ENCODE data around the gene MAGI2. TPM values are rescaled to one million over a fixed set of nuclear protein-coding genes. Genes with fewer than 3 reads are reported as not detected.

Gene MAGI2
- total RNA-seq, 2 donors from 2014 or later, result 17.9 to 21.0 TPM

DNA sequence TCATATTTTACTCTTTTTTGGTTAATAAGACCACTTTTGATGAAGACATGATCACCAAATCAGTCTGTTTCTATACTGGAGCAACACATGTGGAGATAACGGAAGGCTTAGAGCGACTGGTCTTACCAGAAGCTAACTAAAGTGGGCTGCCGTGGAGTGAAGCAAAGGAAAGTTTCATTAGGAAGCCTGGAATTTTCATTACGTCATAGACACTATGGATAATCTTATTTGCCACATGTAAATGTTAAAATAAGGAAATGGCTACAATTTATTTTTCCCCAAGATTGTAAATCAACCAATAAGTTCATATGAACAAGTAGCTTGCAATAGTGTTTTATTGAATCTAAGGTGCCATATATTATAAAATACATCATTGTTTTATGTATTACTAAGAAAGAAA lies 1469.5 kb downstream of the MAGI2 start:
- DNase-seq (ENCODE audit: low spot score), result no peak
- intact Hi-C loops (cut with DNase I), result no loop called here

DNA sequence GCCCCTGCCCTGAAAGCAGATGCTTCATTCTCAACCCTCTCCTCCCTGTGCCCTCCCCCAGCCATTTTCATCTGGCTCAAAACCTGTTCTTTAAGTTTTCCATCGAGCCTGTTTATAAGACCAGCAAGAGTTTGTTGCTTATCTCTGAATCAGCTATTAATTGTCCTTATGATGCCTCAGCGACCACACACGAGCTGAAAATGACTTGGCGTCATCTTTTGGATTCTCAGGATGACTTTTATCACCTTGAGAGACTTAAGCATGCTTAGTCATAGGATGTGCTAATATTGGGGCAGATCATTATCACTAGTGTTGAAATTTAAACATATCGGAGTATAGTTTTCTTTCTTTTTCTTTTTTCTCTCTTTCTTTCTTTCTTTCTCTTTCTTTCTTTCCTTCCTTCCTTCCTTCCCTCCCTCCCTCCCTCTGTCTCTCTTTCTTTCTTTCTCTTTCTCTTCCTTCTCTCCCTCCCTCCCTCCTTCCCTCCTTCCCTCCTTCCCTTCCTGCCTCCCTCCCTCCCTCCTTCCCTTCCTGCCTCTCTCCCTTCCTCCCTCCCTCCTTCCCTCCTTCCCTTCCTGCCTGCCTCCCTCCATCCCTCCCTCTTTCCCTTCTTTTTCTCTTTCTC lies 1470.4 kb downstream of the MAGI2 start:
- intact Hi-C loops (cut with DNase I), result no loop called here
- DNase-seq (ENCODE audit: low spot score), result no peak

DNA sequence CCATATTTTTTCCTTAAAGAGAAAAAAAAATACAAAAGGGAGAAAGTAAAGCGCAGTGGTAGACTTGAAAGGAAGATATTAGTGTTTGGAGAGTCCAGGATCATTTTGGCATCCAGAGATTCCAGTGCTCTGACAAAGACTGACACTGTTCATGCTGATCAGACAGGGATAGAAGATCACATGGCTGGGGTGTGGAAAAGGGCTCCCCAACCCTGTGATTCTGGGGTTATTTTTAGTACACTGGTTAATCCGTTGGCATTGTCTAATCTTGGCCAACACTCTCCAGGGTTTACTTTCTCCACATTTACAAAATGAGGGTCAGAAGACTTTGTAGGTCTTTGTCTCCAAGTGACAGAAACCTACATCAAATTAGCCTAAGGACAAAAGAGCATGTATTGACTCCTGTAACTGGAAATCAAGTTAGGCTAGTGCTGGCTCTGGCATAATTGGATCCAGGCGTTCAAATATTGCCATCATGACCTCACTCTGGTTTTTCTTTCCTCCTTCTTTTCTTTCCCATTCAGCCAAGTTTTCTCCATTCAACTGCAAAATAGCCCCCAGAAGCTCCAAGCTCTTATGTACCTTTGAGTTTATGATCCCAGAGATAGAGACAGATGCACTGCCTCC lies 1473.3 kb downstream of the MAGI2 start:
- no peak for DNase-seq (ENCODE audit: low spot score)
- intact Hi-C loops (cut with DNase I), result no loop called here

DNA sequence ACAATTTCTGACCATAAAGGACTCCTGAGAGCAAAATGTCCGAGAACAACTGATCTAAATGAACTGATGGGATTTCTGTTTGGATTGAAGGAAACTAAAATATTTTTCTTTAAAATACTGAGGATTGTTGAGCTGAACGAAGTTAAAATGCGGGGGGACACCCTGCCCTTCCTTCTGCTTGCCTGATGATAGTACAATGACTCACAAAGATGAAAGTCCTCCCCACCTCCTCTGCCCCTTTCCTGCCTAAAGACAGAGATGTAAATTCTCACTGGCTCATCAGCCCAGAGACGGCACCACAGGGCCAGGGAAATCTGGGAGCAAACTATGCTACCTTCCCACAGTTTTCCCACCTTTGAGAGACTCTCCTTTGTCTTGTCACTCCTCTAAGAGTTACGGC lies 1474.2 kb downstream of the MAGI2 start:
- intact Hi-C loops (cut with DNase I), result no loop called here
- DNase-seq (ENCODE audit: low spot score), result no peak

DNA sequence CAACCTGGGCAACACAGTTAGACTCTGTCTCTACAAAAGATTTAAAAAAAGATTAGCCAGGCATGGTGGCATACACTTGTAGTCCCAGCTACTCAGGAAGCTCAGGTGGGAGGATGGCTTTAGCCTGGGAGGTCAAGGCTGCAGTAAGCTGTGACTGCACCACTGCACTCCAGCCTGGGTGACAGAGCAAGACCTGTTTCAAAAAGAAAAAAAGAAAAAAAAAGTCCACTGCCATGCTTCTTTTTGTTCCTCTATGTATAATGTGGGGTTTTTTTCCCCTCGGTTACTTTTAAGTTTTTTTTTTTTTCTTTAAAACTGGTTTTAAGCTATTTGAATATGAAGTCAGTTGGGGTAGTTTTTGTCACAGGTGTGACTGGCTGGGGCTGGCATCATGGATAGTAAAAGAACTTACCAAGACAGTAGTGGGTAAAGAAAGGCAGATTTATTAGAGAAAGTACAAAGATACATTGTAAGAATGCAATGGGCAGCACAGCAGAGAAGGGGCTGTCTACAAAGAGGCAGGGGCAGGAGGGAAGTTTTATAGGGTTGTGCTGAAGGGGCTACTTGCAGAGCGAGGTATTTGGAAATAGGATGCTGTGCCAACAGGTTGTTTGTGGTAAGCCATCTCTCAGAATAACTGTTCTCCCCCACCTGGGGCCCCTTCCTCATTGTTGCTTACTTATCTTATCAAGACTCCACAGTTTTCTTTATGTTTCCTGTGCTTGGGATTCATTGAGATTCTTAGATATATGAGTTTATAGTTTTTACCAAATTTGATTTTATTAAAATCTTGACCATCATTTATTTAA lies 1477.6 kb downstream of the MAGI2 start:
- intact Hi-C loops (cut with DNase I), result no loop called here
- no peak for DNase-seq (ENCODE audit: low spot score)

DNA sequence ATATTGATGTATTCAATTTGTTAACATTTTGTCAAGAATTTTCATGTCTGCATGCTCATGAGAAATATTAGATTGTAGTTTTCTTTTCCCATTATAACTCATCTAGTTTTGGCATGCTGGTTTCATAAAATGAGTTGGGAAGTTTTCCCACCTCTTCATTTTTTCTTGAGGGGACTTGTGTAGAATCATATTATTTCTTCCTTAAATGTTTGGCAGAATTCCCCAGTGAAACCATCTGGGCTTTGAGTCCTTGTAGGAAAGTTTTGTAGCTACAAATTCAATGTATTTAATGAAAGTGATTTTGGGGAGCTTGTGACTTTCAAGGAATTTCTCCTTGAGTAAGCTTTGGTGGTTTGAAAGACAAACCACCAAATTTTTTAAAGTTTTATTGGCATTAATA lies 1481.7 kb downstream of the MAGI2 start:
- DNase-seq (ENCODE audit: low spot score), result no peak
- intact Hi-C loops (cut with DNase I), result no loop called here

DNA sequence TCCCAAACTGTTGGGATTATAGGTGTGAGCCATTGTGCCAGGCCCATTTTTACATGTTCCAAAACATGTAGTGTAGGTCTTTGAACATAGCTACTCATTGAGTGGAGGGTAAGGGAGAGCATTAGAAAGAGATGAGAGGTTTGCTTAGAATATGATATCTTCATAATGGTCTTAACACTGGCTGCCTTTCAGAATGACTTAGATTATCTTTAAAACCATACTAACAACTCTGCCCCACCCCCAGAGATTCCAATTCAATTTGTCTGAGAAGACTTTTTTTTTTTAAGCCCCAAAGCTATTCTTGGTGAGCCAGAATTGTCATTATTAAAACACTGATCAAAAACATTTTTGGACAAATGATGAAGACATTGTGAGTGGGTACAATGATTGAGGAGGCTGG lies 1486.0 kb downstream of the MAGI2 start:
- intact Hi-C loops (cut with DNase I), result no loop called here
- no peak for DNase-seq (ENCODE audit: low spot score)

All from posterior vena cava (tissue), 2 donors.